ENCODE measurements around the gene LUC7L3. TPM values are rescaled to one million over a fixed set of nuclear protein-coding genes. Genes with fewer than 3 reads are reported as not detected.
"Not testable (repeated sequence)": the region's sequence is repeated elsewhere in the genome, so short reads cannot be mapped to it uniquely, and the experiment has no call there.

The LUC7L3 gene
- total RNA-seq, 4 donors from 2014 or later: 44.2 to 88.7 (median 55.2) TPM

- TF ChIP-seq CTCF (IDR thresholded peaks at IDR 0.05): no peak
- ATAC-seq (ENCODE audit: low FRiP score) (no peak), DNase-seq (ENCODE audit: low spot score) (no peak)
Observed at GRCh38 chr17:50799582-50799981, 80.2 kb downstream of the LUC7L3 start.

- no peak for DNase-seq (ENCODE audit: low spot score)
- no peak for ATAC-seq (ENCODE audit: low FRiP score)
- TF ChIP-seq CTCF (IDR thresholded peaks at IDR 0.05): no peak
Observed at GRCh38 chr17:50800196-50800700, 80.8 kb downstream of the LUC7L3 start.

- no peak for DNase-seq (ENCODE audit: low spot score)
- TF ChIP-seq CTCF (IDR thresholded peaks at IDR 0.05): no peak
Observed at GRCh38 chr17:50802609-50803571, 83.5 kb downstream of the LUC7L3 start.

GRCh38 chr17:50803676-50804075, 84.3 kb downstream of the LUC7L3 start:
- no peak for ATAC-seq (ENCODE audit: low FRiP score)
- TF ChIP-seq CTCF (IDR thresholded peaks at IDR 0.05): no peak
- DNase-seq (ENCODE audit: low spot score): no peak

More at GRCh38 chr17:50802609-50803571, 83.5 kb downstream of the LUC7L3 start:
- ATAC-seq (ENCODE audit: low FRiP score): no peak

GRCh38 chr17:50804749-50805475, 85.5 kb downstream of the LUC7L3 start:
- not testable (repeated sequence) for ATAC-seq (ENCODE audit: low FRiP score); DNase-seq (ENCODE audit: low spot score)

GRCh38 chr17:50805486-50805885, 86.1 kb downstream of the LUC7L3 start:
- ATAC-seq (ENCODE audit: low FRiP score): no peak
- TF ChIP-seq CTCF (IDR thresholded peaks at IDR 0.05): no peak

More at GRCh38 chr17:50805486-50805885, 86.1 kb downstream of the LUC7L3 start:
- no peak for DNase-seq (ENCODE audit: low spot score)

Small RNA genes within 50 kb of the gene (small RNA-seq; reads per million reads assigned to genes)
- not detected for gene AC005921.1
- gene MIR8059: not detected
- gene RF00019: not detected

Other genes with a start within 250 kb of the LUC7L3 start
- gene RSAD1, start 240.7 kb upstream of the LUC7L3 start, total RNA-seq: 10 to 100 TPM; 18.7 to 25.9 (median 23.4) TPM
- gene MYCBPAP, start 211.2 kb upstream of the LUC7L3 start, total RNA-seq: 1 to 10 TPM in 2 of 4 donors, under 1 TPM in 1, not detected in 1; 0.36 to 1.9 (median 1.0) TPM
- not detected for gene EPN3, start 186.9 kb upstream of the LUC7L3 start, total RNA-seq
- gene SPATA20, start 172.4 kb upstream of the LUC7L3 start, total RNA-seq: 10 to 100 TPM; 42.8 to 65.1 (median 49.4) TPM
- 1 to 10 TPM in 2 of 4 donors, under 1 TPM in 2; 0.32 to 3.8 (median 1.2) TPM for gene CACNA1G, start 158.9 kb upstream of the LUC7L3 start, total RNA-seq
- gene ABCC3, start 84.7 kb upstream of the LUC7L3 start, total RNA-seq: 10 to 100 TPM in 2 of 4 donors, 1 to 10 TPM in 2; 2.8 to 19.9 (median 11.1) TPM
- gene ANKRD40, start 11.7 kb upstream of the LUC7L3 start, total RNA-seq: 10 to 100 TPM; 55.7 to 82.4 (median 61.8) TPM
- not detected for gene ANKRD40CL, start 47.9 kb downstream of the LUC7L3 start, total RNA-seq
- gene WFIKKN2, start 116.0 kb downstream of the LUC7L3 start, total RNA-seq: under 1 TPM in 2 of 4 donors, not detected in 2; 0.09 to 0.24 TPM
- gene TOB1, start 146.8 kb downstream of the LUC7L3 start, total RNA-seq: 10 to 100 TPM; 28.8 to 79.7 (median 37.0) TPM